Stimulated activated CD4-positive, alpha-beta T cell treated with anti-CD3 and anti-CD28 coated beads, Interleukin-4, amount 100 ng/mL, for 4 hours (primary cell): ENCODE results near the gene ETFA.
"Not testable (repeated sequence)": the region's sequence is repeated elsewhere in the genome, so short reads cannot be mapped to it uniquely, and the experiment has no call there.

Experiments
- DNase-seq, 2 experiments: peaks; one replicate each; pipeline ENCODE4 v3.0.0-alpha.2; 2020

ETFA gene

DNA sequence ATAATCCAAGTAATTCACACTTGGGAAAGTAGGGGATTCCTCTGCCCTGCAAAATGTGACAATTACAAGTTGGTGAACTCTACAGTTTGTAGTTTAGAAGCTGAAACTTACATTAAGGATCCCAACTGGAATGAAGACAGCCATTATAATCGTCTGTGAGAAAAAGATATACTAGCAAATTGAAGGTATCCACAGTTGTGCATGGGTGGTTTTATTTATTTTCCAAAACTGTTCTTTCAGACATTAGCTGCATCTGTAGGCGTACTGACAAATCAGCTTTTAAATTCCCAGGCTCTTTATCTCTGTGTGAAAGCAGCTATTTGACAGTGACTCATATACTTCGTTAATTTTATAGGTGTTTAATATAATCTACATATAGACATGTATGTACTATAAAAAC lies 12.8 kb upstream of the ETFA start:
- DNase-seq: no peak

DNA sequence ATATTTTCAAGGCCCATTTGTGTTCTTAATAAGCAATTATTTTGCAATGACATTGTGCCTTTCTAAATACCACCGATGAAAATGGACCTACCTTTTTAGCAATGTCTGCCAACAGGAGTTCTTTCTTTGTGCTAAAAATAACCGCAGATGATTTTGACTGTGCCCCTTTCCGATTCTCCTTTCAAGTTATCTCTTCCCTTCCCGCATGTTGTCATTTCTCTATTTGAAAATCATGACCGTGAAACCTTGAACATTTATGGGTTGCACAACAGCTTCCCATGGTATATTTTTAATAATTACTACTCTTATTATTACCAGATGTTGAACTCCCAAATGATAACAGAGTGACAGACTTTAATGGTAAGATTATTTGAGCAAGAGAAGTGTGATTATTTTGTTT lies 10.3 kb upstream of the ETFA start:
- DNase-seq: no peak

DNA sequence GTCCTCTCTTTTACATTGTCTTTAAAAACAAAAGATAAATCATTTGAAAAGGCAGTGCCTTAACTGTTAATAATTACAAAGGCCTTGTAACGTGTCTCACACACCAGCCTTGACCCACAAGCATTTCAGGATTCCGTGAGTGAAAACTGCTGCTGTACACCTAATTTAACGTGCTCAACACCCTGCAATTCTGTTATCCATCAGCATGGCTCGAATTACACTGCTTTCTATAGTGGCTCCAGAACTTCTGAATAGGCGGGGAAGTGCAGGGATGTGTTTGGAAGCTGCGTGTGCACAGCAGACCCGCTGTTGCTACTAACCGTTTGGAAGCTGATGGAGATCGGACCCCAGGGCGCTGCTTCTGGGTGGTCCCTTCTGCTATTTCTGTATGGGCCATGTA lies 9.9 kb upstream of the ETFA start:
- DNase-seq: no peak

DNA sequence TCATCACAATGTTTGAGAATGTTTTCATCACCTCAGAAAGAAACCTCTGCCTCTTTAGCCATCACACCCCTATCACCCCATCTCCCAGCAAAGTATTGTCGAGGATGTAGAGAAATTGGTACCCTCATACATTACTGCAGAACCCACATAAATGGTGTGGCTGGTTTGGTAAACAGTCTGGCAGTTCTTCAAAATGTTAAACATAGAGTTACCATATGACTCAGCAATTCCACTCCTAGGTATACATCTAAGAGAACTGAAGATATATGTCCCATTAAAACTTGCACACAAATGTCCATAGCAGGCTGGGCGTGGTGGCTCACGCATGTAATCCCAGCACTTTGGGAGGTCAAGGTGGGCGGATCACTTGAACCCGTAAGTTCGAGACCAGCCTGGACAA lies 8.7 kb upstream of the ETFA start:
- no peak for DNase-seq

DNA sequence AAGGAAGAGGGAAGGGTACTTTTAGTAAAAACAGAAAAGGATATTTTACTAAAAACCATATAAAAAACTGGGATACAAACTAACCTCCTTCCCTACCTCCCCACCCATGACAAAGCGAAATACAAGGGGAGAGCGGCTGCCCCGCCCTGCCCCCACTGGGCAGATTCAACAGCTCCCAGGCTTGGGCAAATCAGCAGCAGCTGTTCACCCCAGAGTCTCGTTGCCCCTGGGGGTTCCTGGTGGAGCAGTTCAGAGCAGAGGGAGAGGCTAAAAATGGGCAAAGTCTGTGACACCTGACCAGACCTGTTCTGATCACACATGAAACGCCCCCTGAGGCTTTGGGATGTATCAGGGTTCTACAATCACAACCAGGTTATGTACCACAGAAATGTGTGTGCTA lies 2.5 kb upstream of the ETFA start:
- DNase-seq: no peak

DNA sequence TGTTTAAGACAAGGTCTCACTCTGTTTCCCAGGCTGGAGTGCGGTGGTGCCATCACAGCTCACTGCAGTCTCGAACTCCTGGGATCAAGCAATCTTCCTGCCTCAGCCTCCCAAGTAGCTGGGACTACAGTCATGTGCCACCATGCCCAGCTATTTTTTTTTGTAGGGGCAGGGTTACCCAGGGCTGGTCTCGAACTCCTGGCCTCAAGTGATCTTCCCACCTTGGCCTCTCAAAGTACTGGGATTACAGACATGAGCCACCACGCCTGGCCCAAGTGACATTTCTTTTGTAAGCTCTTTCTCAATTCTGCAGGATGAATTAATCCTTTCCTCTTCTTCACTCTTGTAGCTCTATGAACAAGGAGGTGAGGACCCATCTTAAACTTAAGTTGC lies 1.9 kb upstream of the ETFA start:
- not testable (repeated sequence) for DNase-seq

DNA sequence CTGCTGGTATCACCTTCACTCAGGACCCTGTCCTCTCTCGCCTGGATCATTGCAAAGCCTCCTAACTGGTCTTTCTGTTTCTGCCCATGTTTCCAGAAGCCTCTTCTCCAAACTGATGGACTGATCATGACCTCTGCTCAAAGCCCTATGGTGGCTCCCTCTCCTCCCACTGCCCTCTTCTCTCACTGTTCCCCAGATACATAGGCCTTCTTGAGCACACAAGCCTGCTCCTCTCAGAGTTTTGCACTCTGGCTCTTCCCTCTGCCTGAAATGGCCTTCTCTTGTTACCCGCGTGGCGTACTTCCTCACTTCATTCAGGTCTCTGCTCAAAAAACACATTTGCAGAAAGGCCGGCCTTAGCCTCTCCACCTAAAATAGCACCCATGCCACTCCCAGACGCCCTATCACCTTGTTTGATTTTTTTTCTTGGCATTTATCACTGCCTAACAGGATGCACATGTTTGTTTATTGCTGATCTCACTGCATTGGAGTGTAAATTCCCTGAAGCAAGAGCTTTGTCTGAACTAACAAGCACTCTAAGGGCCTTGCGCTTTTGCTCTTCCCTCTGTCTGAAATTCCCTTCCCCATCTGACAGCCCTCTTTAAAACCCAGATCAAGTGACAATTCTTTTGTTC lies 1.4 kb upstream of the ETFA start:
- no peak for DNase-seq

DNA sequence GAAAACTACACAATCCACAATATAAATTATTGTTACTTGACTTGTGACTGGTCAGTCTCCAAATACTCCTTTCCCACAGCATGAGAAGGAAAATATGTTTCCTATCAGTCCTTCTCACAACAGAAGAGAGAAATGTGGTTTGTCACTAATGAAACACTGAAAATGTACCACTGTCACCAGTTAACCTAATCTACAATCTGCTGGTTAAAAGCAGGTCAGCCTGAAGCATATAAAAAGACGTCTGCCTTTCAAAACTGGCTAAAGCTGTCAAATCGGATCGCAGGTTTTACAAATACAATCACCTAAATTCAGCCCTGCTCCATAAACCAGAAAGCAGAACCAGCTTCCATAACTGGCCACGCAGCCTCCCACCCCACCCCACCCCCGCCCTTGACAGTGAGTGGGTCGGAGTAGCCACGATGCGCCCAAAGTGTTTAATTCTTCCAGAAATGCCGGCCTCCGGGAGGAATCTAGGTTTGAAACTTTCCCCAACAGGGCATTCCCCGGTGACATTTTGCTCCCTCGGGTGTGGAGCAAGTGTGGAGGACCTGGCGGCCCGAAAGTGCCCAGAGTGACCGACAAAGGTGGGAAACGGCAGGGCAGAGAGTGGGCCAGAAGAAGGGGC lies 682 bp downstream of the ETFA start:
- DNase-seq: no peak

DNA sequence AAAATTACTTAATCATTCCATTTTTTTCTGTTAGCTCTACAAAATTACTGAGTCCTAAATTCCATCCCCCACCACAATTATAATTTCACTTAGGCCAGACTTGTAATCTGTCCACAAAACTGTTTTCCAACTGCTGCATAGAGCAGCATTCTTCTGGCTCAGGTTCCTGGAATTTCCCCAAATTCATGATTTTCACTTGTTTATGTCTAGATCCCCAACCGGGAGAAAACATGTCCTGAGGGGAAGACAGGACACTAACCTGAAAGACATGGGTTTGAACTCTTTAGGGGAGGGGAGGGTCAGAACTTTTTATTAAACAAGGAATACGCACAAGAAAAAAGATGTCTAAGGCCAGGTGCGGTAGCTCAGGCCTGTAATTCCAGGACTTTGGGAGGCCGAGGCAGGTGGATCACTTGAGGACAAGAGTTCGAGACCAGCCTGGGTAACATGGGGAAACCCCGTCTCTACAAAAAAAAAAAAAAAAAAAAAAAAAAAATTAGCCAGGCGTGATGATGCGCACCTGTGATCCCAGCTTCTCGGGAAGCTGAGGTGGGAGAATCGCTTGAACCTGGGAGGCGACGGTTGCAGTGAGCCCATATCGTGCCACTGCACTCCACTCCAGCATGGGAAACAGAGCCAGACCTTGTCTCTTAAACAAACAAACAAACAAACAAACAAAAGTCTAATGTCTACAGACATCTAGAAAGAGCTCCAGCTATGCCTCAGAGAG lies 1.5 kb downstream of the ETFA start:
- no peak for DNase-seq

DNA sequence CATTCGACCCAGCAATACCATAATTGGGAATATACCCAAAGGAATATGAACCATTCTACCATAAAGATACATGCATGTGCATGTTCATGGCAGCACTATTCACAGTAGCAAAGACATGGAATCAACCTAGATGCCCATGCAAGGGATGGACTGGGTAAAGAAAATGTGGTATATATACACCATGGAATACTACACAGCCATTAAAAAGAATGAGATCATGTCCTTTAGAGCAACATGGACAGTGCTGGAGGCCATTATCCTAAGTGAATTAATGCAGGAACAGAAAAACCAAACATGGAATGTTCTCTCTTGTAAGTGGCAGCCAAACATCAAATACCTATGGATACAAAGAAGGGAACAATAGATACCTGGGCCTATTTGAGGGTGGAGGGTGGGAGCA lies 7.4 kb downstream of the ETFA start:
- DNase-seq: no peak

DNA sequence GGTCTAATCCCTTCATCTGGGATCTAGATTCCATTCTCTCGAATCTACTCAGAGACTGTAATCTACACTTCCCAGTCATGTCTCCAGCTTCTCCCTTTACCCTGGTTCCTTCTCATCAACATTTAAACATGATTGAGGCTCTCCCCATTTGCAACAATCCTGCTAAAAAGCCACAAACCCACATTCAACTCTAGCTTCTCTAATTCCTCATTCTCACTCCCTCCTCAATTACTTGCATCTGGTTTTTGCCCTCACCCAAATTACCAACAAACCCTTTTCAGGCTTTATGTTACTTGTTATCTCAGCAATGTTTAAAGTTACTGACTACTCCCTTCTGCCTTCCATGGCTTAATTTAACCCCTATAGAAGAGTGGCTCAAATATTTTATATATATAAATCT lies 11.5 kb downstream of the ETFA start:
- no peak for DNase-seq

DNA sequence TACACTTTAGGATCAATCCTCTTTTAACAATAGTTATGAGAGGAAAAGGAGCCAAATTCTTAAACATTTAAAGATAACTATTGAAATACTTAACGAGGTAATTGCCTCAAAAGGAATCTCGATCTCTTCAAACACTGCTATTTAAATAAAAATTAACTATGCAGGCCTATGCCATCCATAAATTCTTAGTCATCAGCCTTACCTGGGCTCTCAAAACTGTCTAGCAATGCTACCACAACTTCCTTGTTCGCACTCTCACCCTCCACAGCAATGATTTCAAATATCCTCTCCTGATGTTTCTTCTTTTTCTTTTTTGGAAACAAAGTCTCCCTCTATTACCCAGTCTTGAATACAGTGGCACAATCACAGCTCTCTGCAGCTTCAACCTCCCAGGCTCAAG lies 12.3 kb downstream of the ETFA start:
- no peak for DNase-seq

DNA sequence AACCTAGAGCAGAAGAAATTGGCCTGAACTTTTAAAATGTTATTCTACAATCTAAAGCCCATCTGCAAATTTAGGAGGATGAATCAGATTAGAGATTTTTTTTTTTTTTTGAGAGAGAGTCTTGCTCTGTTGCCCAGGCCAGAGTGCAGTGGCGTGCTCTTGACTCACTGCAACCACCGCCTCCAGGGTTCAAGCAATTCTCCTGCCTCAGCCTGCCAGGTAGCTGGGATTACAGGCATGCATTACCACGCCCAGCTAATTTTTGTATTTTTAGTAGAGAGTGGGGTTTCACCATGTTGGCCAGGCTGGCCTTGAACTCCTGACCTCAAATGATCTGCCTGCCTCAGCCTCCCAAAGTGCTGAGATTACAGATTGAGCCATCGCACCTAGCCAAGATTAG lies 13.3 kb downstream of the ETFA start:
- DNase-seq: not testable (repeated sequence)

DNA sequence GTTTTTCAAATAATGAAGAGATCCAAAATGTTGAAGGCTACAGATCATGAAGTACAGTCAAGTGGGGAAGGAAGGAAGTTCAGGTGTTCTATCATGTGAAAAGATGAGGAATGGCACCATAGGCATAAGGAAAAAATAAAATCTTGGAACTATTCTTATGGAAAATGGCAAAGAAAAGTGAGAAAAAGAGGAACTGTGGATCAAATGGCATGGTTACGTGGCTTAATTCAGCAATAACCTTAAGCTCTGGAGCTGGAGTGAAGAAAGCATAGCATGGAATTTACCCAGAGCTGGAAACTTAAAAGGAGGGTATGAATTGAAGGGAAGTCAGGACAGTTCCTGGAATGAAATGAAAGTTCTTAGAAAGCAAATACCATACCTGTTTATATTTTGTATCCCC lies 14.4 kb downstream of the ETFA start:
- DNase-seq: no peak

DNA sequence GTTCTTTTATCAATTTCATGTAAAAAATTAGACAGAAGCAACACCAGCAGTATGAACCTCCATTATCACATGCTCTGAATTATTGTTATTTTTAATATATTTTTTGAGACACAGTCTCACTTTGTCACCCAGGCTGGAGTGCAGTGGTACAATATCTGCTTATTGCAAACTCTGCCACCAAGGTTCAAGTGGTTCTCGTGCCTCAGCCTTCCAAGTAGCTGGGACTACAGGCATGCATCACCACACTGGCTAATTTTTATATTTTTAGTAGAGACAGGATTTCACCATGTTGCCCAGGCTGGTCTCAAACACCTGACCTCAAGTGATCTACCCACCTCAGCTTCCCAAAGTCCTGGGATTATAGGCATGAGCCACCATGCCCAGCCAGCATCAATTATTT lies 16.8 kb downstream of the ETFA start:
- DNase-seq: not testable (repeated sequence)

DNA sequence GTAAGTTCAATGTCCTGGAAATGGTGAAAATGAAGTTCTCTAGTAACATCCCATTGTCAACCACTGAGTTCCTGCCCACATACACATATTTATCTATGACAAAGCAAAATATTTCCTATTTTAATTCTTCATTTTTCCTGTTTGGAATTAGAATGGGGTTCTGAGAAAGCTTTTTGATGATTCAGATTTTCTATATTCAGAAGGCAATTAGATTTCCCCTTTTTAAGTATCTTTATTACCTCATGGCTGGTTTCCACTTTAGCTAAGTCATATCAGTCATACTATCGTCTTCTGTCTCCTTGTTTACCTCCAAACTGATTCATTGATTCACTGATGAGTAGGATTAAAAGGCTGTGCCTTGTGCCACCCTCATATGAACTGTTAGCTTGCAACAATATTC lies 17.9 kb downstream of the ETFA start:
- no peak for DNase-seq

DNA sequence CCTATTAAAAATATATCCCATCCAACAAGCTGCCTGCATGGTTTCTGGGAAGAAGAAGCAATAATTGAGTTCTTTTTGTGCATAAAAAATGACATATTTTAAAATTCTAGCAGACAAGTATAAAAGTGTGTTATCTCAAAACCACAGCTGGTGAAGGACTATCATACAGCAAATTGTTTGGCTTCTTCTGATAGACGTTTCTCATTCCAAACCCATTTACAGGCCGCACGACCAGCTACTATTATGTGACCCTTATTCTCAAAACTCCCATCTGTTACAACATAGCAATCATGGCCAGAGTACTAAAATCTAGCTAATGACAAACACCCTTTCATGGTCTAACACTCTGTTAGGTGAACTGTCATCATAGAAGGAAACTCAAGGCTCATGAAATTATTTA lies 21.7 kb downstream of the ETFA start:
- no peak for DNase-seq

DNA sequence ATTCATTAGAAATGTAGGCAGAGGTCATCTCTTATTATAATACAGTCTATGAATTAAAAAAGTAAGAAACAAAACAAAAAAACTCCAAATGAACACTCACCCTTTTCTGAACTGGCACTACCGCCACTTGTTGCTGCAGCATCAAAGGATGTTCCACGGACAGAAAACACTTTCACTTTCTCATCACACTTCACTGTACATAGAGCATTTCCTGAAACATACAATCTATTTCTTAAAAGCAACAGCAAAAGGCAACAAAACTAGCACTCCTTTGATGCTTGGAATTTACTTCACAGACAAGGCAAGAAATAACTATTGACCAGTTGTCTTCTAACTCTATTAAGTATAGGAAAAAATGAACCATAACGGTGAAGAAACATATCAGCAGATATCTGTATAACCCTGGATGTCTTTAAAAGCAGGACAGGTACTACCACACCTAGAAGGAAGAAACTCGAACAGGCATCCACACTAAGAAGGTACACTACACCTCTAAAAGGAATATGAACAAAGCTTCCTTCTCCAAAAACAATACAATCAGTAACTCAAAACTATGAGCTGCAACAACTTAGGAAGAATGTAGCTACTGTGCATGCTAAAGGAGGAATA lies 24.9 kb downstream of the ETFA start:
- peak in 1 of 2 experiments; percentile 12 for DNase-seq

DNA sequence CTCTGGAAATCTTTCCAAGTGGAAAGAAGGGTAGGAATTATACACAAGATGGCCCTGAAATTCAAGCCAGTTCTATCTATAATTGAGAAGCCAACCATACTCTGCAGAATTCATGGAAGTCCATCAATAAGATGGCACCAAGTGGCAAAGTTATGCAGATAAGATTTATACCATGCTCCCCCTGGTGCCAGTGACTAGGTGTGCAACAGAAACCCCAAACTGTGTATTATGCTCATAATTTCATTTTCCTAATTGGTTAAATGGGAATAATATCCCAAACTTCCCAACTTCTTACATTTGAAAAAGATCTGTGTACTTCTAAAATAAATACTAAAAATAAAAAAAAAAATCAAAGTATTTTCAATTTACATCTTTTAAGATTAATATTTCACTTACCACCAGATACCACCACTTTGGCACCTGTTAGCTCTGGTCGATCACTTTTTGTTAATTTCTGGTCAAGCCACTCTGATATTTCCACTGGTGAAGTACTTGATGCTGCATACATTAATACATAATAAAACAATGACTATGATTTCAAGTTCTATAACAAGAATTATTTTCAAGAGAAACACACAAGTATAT lies 25.9 kb downstream of the ETFA start:
- DNase-seq: no peak

DNA sequence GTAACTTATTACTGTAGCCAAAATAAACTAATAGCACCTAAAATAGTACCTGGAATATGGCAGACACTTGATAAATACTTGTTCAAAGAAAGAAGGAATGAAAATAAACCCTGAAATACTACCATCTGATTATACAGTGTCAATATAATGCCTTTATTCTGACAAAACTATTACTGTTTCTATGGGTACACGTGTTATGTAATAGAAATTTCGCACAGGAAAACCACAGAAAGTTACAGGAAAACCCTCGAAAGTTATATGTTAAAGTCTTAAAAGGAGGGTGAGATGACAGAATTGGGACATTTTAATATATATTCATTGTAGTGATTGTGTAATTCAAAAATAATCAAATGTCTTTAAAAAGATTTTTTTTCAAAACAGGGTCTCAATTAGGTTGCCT lies 28.8 kb downstream of the ETFA start:
- DNase-seq: no peak

DNA sequence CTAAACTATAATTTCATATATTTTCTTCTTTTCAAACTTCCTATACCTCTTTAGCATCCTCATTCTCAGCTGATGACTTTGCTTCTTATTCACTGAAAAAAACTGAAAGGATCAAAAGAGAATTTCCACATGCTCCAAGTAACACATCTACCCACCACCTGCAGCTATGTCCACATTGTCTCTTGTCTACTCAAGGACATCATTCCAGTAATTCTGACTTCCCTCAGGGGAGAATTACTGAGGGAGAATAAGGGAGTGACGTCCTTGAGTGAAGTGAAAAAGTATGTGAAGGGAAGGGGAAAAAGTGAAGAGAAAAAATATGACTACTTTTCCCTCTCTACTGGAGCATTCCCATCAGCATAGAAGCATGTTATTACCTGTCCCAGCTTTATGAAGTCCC lies 32.6 kb downstream of the ETFA start:
- no peak for DNase-seq

DNA sequence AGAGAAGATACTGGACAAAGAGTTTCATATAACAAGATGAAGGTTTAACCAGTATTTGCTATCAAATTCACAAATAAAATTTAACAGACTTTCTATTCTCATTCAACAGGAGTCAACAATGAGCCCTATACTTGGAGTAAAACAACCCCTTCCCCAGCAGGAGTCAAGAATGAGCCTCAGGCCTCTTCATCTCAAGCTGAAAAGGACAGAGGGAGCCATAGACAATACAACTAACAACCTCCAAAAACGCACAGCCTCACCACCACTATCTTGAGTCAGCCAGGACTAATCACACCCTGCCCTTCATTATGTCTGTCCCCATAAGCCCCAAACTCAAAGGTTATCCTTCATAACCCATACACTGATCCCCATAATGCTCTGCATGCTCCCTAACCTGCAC lies 36.4 kb downstream of the ETFA start:
- DNase-seq: no peak

DNA sequence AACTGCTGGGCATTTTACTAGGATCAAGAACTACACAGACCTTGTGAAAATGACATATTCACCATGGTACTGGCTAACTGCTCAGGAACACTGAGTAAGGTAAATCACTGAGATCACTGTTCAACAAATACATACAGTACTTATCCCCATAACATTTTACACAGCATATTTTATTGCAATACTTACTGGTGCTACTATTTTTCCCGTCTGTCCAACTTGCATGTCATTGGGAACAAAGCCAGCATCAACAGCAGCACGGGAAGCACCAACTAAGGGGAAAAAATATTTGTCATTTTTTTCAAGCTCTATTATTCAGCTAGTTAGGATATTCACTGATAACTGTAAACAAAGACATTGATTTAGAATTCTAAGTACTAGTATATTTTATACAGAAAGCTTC lies 37.0 kb downstream of the ETFA start:
- DNase-seq: no peak

DNA sequence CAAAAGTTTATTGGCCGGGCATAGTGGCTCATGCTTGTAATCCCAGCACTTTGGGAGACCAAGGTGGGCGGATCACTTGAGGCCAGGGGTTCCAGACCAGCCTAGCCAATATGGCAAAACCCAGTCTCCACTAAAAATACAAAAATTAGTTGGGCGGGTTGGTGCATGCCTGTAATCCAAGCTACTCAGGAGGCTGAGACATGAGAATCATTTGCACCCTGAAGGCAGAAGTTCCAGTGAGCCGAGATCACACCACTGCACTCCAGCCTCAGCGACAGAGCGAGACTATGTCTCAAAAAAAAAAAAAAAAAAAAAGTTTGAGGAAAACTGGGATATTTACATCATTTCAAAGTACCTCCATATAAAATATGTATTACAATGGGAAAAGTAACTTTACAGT lies 40.4 kb downstream of the ETFA start:
- no peak for DNase-seq
